Midbrain (tissue), 1 donor: ENCODE measurements around the gene CDH13.

Experiments
- DNase-seq: peaks from one replicate; lab custom pipeline; 2025; lab: John Stamatoyannopoulos, UW

CDH13 gene

DNA sequence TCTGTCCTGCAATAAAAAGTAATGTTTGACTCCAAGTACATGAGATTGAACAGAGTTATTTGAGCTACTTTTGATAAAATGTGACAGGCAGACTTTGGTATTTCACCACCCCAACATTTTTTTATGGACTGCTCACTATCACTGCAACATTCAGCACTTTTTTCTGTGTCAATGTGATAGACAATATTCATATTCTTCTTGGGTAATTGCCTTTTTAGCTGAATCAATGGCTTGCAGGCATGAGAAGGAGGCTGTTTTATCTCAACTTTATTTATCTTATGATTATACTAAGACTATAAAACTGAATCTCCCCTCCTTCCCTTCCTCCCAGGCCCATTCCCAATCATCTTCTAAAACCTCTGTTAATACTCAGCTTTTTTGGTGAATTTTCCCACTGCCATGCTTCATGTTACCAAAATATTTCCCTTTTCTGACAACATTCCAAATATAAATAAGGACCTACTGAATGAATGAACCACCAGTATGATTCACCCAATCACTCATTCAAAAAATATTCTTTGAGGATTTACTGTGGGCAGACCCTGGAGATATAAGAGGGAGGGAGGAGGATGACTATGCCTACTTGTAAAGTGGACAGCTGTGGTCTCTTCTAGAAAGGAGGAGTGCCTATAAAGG, 67.6 kb downstream of the CDH13 start:
- DNase-seq = no peak

DNA sequence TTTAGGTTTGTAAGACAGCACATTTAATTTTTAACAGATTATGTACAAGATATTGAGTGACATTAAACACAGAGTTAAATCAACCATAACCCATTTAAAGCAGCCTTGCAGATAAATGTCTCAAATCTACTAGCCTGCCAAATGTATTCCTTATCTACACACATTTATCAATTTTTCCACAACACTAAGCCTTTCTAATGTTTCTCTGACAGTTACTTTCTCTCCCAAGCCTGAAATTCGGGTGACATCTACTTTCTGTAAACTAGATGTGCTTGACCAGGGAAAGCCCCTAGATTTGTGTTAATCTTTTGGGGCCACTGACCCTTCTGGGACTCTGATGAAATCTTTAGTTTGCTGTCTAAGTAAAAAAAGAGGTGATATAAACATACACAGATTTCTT, 69.0 kb downstream of the CDH13 start:
- no peak for DNase-seq

DNA sequence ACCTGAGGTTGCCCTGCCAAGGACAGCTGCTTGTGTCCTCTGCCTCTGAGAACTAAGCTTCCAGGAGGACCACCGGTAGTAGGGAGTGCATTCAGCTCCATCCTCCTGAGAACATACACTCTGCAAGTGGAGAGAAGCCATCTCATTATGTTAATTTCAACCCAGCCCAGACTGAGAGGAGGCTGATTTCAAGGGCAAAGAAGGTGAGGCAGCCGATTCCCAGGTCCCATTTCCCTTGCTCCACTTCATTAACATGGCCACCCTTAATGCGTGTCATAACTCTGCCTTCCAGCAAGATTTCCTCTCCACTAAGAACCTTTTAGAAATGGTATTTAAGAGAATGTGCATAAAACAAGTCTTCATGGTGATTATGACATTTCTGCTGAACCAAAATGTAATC, 72.5 kb downstream of the CDH13 start:
- DNase-seq = no peak

DNA sequence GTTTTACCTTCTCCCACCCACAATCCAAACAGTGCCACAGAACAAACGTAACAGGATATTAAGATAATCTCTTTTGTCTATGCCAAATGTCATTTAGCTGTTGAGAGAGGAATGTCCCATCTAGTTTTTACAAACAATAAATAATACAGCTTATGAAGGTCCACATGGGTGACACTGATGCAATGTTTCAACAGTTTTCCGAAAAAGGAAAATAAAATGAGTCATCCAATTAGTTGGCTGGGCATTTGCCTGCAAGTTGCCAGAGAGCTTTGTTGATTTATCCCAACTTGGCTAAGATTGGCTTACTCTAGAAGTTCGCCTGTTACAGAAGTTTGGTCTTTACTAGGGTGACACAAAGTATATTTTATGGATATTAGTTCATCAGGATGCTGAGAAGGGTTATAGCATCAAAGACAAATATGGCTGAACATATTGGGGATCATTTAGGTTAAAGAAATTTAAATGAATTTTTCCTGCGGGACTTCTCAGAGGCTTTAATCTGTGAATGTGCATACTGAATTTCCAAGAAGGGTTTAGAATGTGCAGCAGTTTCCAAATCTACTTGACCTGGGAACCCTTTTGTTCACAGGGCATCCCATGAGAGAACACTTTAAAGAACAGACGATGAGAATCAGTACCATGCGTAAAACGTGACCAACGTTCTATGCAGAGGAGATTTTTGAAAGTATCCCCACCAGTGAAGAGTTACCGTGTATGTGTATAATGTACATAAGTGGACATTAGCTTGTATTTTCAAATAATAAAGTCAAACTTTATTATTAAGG, 73.1 kb downstream of the CDH13 start:
- no peak for DNase-seq

DNA sequence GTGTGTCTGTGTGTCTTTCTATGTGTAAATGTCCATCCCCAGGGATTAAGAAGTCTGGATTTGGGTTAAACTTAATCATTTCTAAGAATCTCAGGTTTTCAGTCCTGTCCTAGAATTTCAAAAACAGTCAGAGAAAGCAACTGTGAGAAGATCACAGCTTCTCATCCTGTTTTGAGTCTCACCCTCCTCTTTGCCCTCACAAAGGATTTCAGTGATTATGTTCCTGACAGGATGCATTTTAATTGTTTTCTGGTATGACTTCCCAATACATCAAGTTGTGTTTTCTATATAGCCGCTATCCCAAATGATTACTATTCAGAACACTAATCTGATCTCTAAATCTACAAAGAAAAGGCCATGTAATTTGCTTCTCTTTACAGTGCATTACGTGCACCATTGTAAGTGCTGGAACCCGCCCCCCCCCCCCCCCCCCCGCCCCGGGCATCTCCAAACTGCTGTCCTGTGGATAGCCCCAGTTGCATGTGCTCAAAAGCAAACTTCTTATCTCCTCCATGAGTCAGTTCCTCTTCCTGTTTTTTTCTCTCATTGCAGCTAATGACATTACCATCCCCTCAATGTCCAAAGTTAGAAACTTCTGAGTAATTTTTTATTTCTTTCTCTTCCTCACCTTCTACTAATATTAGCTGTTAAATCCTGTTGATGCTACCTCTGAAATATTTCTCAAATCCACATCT, 73.9 kb downstream of the CDH13 start:
- no peak for DNase-seq

DNA sequence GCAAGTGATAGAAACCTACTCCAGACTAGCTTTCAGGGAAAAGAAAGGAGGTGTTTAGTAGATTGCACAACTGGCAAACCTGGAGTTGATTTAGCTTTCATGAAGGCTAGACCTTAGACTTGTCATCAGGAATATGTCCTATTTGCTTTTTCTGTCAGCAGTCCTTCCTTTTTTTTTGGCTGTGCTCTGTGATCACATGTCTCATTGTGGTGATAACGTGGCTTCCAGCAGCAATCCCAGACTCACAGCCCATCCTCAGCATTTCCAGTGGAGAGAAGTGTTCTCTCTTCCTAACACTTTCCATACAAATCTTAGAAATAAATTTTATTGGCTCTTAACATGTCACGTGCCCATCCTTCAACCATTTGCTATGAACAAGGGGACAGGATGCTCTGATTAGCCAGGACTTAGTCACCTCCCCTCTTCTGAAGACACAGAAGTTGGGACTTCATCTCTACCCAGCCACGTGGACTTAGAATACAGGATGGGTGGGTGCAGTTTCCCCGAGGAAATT, 74.7 kb downstream of the CDH13 start:
- DNase-seq = no peak

DNA sequence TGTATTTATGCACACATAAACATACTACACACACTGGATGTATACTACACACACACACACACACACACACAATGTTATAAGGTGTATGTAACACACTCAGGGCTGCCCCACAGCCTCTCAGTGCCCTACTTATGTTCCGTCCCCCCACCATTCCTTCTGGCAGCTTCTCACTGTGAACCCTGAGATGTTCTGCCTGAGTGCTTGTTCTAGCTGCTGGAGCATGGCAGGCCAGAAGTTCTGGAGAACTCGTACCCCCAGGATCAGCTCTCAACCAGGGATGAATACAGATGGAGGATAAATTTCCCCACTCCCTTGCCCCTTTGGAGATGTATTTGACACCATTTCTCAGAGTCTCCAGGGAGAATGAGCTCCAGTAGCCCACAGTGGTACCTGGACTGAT, 76.4 kb downstream of the CDH13 start:
- no peak for DNase-seq

DNA sequence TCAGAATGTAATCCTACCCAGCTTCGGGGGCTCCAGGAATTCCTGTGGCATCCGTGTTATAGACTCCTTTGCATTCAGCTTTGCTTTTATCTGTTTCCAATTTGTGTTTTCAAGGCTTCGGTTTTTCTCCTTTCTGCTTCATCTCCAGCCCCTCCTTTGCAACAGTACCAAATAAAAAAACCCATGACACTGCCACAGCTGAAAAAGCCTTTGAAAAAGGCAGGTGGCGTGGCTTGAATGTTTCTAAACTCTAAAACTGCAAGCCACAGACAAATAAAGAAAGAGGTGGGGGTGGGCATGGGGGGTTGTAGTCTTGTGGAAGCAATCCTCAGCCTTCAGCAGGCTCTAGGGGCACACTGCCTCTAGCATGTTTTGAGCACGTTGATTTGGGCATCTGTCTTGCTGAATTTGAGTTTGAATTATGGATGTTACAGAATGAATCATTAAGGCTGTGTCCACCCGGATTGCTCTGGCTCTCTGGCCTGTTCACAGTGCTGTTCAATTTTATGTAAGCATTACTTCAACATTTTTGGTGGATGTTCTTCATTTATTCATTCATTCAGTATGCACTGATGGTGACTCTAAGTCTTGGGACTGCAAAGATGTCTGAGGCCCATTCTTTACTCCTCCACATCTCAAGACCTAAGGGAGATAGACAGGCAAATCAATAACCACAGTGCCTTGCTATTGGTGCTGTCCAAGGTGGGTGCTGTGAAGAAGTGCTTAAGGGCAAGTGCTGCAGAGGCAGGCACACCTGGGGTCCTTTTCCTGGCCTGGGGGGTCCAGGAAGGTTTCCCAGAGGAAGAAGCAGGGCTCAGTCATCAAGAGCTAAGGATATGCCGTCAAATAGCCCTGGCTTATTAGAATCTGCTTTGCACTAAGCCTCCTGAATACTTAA, 77.4 kb downstream of the CDH13 start:
- DNase-seq = no peak

DNA sequence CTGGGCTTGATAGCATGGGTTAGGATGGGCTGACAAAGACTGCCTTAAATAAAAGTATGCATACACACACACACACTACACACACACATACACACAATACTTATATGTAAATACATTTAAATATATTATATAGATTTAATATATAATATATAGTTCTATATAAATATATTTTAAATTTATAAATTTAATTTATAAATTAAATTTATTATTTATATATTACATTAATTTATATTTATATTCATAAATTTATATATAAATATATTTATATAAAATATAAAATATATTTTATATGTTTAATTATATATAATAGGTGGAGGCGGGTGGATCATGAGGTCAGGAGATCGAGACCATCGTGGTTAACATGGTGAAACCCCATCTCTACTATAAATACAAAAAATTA, 83.2 kb downstream of the CDH13 start:
- DNase-seq = no peak

DNA sequence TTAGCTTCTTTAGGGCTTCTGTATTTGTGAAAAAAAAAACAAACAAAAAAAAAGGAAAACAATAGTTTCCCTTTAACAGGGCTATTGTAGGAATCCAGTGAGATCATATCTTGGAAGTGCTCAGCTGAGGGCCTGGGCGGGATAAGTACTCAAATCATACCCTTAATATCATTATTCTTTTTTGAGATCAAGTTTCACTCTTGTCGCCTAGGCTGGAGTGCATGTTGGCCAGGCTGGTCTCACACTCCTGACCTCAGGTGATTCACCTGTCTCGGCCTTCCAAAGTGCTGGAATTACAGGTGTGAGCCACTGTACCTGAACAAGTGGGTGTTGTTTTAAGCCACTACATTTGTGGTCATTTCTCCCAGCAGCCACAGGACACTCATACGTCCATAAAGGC, 87.0 kb downstream of the CDH13 start:
- DNase-seq = no peak

DNA sequence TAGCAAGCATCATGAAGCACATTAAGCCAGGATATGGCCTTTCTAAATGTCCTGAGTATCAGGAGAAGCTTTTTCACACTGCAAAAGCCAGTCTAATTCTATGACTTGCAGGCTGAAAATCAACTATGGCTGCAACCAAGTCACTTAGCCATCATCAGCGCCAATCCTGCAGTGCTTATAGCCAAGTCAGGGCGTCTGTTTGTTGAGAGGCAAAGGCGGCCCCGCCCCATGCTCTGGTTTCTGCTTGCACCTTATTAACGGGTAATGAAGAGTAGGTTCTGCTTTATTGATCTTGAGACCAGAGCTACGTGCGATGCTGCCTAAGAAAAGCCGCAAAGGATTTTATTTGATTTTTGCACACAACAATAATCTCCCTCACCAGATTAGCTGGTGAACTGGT, 88.4 kb downstream of the CDH13 start:
- DNase-seq = no peak

DNA sequence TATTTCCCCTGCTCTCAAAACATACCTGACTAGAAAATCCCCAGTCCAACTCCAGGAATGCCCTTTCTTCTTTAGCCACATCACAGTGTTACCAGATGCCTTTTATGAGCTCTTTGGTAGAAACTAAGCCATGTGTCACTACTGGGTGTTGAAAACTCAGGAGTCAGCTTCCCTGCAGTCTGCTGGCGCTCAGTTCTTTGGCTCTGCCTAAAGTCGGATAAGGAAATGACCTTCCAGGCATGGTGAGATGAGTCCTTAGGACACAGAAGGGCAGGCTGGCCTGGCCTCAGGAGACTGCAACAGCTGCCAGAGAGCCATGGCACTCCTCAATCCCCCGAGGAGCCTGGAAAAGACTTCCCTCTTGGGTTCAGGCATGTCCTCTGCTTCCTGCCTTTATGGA, 89.1 kb downstream of the CDH13 start:
- DNase-seq = no peak

DNA sequence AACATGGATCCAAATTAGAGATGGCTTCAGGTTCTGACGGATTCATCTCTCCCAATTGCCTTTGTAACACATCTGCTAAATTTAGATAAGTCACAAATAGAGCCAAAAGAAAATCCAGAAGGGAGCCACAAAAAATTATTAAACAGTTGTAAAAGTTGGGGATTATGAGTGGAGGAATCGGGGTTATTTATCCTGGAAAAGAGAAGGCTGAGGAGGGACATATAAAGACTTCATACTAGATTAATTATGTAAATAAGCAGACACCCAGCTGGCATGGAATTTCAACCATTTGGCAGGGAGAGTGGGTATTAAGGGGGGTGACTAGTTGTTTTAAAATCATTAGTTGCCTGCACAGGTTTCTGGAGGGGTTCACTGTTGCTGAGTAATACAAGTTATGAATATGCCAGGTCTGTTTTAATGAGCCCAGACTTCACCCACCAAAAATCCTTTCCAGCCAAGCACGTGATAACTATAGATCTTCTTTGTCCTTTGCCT, 89.6 kb downstream of the CDH13 start:
- no peak for DNase-seq

DNA sequence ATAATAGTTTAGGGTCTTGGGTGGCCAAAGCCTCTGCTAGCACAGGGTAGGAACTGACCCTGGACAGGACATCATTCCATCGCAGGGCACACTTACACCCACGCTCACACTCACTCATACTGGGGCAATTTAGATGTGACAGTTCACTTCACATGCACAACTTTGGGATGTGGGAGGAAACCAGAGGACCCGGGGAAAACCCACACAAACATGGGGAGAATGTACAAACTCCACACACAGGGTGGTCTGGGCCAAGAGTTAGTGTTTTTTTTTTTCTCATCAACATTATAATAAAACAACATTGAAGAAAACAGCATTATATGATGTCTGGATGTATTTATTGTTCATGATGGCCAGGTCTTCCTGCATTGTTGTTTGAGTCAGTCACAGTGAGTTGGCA, 93.6 kb downstream of the CDH13 start:
- DNase-seq = no peak

DNA sequence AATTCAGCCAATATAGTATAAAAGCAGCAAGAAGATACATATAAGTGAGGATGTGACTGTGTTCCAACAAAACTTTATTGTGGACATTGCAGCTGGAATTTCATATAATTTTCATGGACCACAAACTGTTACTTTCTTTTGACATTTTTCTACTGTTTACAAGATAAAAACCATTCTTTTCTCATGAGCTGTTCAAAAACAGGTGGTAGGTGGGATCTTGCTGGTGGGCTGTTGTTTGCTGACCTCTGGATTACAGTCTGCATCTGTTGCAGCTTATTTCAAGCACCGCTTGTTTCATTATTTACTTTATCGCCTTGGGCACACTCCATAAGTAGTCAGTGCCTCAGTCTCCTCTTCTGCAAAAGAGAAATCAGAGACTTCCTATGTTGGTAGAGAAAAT, 99.5 kb downstream of the CDH13 start:
- no peak for DNase-seq

DNA sequence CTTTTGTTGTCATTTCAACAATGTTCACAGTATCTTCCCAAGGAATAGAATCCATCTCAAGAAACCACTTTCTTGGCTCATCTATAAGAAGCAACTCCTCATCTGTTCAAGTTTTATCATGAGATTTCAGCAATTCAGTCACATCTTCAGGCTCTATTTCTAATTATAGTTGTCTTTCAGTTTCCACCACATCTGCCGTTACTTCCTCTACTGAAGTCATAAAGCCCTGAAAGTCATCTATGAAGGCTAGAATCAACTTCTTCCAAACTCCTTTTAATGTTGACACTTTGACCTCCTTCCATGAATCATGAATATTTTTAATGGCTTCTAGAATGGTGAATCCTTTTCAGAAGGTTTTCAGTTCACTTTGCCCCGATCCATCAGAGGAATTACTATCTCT, 102.1 kb downstream of the CDH13 start:
- DNase-seq = no peak

DNA sequence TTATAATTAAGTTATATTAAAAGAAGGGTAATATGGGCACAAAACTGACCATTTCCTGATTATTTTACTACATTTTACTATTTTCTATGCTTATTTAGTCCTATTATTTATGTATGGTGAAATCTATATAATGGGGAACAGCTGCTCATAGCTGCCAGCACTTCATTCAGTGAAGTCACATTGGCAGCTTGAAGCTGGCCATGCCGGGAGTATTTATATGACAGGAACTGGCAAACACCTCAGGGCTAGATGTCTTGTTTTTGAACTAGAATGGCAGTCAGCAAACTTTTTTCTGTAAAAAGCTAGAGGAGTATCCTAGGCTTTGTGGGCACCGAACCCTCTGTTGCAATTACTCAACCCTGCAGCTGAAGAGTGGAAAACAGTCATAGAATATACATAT, 104.1 kb downstream of the CDH13 start:
- DNase-seq = no peak

DNA sequence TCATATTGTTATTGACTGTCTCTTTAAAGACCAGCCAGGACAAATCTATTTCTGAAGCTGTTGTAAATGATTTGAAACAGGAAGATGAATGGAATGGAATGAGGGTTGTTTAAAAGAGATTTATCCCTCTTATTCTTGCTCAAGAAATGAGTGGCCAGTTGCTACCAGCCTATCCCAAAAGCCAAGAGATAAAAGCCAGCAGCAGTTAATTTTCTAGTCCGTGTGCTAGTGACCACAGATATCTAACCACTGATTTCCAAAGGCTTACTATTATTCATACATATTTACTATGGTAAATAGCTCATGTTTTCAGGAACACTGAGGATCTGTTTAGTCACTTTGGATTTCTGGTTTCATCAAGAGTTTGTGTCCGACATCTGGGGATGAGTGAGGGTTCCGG, 105.7 kb downstream of the CDH13 start:
- DNase-seq = no peak

DNA sequence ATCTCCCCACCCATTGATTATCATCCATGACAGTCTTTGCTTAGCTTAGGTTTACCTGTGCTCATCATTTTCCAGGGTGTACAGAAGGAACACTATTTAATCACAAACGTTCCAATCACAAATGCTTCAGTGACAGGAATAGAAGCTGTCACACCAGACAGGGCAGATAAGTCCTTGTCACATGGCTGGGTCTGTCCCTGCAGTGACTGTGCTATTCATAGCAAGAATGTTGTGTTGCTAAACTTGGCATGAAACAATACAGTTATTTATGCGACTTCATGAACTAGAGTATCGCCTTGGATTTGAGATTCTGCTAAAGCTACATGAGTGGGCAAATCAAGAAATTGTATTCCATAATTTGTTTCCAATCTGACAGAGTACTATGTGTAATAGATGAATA, 108.4 kb downstream of the CDH13 start:
- DNase-seq = no peak

DNA sequence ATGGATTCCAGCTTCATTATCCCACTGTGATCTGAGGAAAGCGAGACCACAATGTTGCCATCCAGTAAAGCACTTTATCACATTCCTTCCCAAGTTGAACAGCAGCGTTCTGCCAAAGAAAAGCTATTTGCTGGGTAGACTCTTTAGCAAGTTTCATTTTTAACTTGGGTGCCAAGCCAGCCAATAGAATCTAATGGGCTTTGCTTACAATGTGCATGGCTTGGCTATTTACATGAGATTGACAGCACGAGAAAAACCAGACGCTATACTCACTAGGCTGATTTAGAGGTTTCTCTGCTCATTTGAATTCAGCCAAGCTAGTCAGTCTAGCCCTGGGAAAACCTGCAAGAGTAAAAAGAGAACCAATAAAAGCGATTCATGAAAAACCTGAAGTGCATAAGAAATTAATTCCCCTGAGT, 108.9 kb downstream of the CDH13 start:
- no peak for DNase-seq

DNA sequence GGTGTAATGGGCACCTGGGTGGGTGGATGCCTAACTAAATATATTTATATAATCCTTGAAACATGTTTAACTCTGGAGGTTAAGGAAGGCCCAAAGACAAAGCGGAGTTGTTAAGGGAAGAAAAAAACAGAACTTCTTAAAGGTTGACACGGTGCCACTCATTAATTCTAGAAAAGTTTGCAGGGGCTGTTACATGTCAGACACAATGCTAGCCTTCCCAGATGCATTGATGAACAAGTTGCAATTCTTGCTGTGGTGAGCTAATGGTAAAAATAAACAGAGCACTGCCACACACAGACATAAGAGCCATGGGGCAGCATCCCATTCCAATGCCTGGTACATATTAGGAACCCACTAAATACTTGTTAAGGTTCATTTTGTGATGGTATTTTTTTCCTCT, 109.5 kb downstream of the CDH13 start:
- no peak for DNase-seq

DNA sequence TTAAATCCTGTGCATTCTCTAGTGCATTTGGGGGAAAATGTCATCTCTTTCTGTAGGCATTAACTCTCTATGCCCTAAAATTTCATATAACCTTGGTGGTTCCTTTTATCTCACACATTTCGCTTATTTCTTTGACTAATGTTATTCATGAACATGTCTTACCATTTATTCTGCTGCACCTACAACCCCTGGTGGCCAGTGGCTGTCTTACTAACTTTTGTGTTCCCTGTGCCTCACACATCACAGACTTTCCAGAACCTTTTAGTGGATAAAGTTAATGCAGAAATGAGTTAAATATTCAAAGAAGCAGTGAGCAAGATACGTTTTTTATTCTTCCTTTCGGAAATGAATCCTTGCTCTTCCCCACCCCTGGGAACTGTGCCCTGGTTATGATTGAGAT, 111.9 kb downstream of the CDH13 start:
- no peak for DNase-seq
